Astrocyte (in vitro differentiated cells and primary cell): ENCODE results near the gene EHD1.

Experiments used
- EZH2 ChIP-seq: IDR thresholded peaks from 2 replicates; pipeline ENCODE4 v1.6.1; 2012; ENCODE audit warnings: mild to moderate bottlenecking, low read length, inconsistent platforms; ENCODE audit not compliant: insufficient read depth
- TF ChIP-seq, protein P1 (sequence below): IDR thresholded peaks from 2 replicates; pipeline ENCODE4 v1.5.1; 2011; ENCODE audit warnings: low read depth, mild to moderate bottlenecking, inconsistent platforms, low read length, moderate library complexity; ENCODE audit not compliant: insufficient read depth

- TF ChIP-seq, protein P1, sequence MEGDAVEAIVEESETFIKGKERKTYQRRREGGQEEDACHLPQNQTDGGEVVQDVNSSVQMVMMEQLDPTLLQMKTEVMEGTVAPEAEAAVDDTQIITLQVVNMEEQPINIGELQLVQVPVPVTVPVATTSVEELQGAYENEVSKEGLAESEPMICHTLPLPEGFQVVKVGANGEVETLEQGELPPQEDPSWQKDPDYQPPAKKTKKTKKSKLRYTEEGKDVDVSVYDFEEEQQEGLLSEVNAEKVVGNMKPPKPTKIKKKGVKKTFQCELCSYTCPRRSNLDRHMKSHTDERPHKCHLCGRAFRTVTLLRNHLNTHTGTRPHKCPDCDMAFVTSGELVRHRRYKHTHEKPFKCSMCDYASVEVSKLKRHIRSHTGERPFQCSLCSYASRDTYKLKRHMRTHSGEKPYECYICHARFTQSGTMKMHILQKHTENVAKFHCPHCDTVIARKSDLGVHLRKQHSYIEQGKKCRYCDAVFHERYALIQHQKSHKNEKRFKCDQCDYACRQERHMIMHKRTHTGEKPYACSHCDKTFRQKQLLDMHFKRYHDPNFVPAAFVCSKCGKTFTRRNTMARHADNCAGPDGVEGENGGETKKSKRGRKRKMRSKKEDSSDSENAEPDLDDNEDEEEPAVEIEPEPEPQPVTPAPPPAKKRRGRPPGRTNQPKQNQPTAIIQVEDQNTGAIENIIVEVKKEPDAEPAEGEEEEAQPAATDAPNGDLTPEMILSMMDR: no peak
- TF ChIP-seq EZH2: no peak
Observed at GRCh38 chr11:64838600-64839334, 39.7 kb downstream of the EHD1 start.
